IMR-90 (cell line): Measurements from ENCODE around the gene ZNF526. TPM values are rescaled to one million over a fixed set of nuclear protein-coding genes. Genes with fewer than 3 reads are reported as not detected.
A peak's percentile ranks its signal among the peaks of the same experiment; 100 is the strongest.

ENCODE experiments used
- ATAC-seq: fragments of 200-7000 bp; cut with Tn5 transposase; 2 replicates; pipeline ENCODE4 v1.9.1; 2020; ENCODE audit warnings: low read depth, mild to moderate bottlenecking, moderate library complexity
- BruUV-seq: library from RNA; stranded (reverse); fragments of 400-500 nt; replicated peaks from 2 replicates; lab custom pipeline; 2021; lab: Mats Ljungman, UMichigan
- CTCF ChIA-PET: fragments of 300-600 bp; formaldehyde crosslinking; extraction: SDS; loops from one replicate; lab custom pipeline; 2021; ENCODE audit warnings: antibody characterized with exemption; lab: Yijun Ruan, JAX
- POLR2A ChIA-PET: fragments of 300-600 bp; sonication (Branson Sonifier 250); formaldehyde crosslinking; loops from one replicate; lab custom pipeline; 2022; ENCODE audit warnings: antibody characterized with exemption; ENCODE audit not compliant: unreplicated experiment; lab: Charles Lee
- DNase-seq: peaks from one replicate; pipeline ENCODE4 v3.0.0; 2013
- H2AFZ ChIP-seq: replicated peaks from 2 replicates; pipeline ENCODE3; 2013; ENCODE audit warnings: low read length, mild to moderate bottlenecking; ENCODE audit not compliant: poor library complexity
- H2AK5ac ChIP-seq: 2 replicates; pipeline ENCODE4 v1.6.1; 2013; ENCODE audit warnings: low read depth, low read length, inconsistent platforms
- H2AK9ac ChIP-seq: replicated peaks from 2 replicates; pipeline ENCODE3; 2013; ENCODE audit warnings: mild to moderate bottlenecking, low read depth, low read length, moderate library complexity; ENCODE audit not compliant: poor library complexity
- H2BK120ac ChIP-seq: 2 replicates; pipeline ENCODE4 v1.6.1; 2013; ENCODE audit warnings: low read depth, low read length, inconsistent platforms
- H2BK15ac ChIP-seq: 3 replicates; pipeline ENCODE4 v1.6.1; 2013; ENCODE audit warnings: low read depth, low read length, inconsistent platforms
- H2BK20ac ChIP-seq: 2 replicates; pipeline ENCODE4 v1.6.1; 2013; ENCODE audit warnings: low read depth, mild to moderate bottlenecking, inconsistent platforms, low read length, moderate library complexity
- H2BK5ac ChIP-seq: 2 replicates; pipeline ENCODE4 v1.6.1; 2013; ENCODE audit warnings: mild to moderate bottlenecking, low read depth, low read length, inconsistent platforms; ENCODE audit not compliant: poor library complexity, severe bottlenecking
- H3K14ac ChIP-seq: replicated peaks from 2 replicates; pipeline ENCODE4 v1.6.1; 2013; ENCODE audit warnings: low read depth, low read length, inconsistent platforms
- H3K18ac ChIP-seq: 2 replicates; pipeline ENCODE4 v1.6.1; 2013; ENCODE audit warnings: low read depth, low read length, control low read depth
- H3K23ac ChIP-seq: 2 replicates; pipeline ENCODE4 v1.6.1; 2013; ENCODE audit warnings: low read depth, low read length, inconsistent platforms
- H3K27ac ChIP-seq: 2 replicates; pipeline ENCODE4 v1.5.1; 2013; ENCODE audit warnings: mild to moderate bottlenecking, control low read depth, low read length; ENCODE audit not compliant: insufficient read depth
- H3K27me3 ChIP-seq: 2 replicates; pipeline ENCODE4 v1.6.1; 2013; ENCODE audit warnings: low read length; ENCODE audit not compliant: control insufficient read depth, insufficient read depth
- H3K36me3 ChIP-seq: 2 replicates; pipeline ENCODE4 v1.6.1; 2013; ENCODE audit warnings: low read length, mixed read lengths; ENCODE audit not compliant: control insufficient read depth, insufficient read depth
- H3K4ac ChIP-seq: 2 replicates; pipeline ENCODE4 v1.6.1; 2013; ENCODE audit warnings: low read depth, low read length, inconsistent platforms
- H3K4me1 ChIP-seq: 2 replicates; pipeline ENCODE4 v1.6.1; 2013; ENCODE audit warnings: low read length, mixed read lengths; ENCODE audit not compliant: control insufficient read depth, insufficient read depth
- H3K4me2 ChIP-seq: 2 replicates; pipeline ENCODE4 v1.6.1; 2013; ENCODE audit warnings: low read depth, mild to moderate bottlenecking, control low read depth, low read length, moderate library complexity
- H3K4me3 ChIP-seq: 2 replicates; pipeline ENCODE4 v1.5.1; 2013; ENCODE audit warnings: low read depth, mild to moderate bottlenecking, control low read depth, low read length, moderate library complexity; ENCODE audit not compliant: insufficient read depth
- H3K56ac ChIP-seq: 2 replicates; pipeline ENCODE4 v1.6.1; 2013; ENCODE audit warnings: low read length, inconsistent platforms; ENCODE audit not compliant: insufficient read depth; ENCODE audit errors: extremely low read depth
- H3K79me1 ChIP-seq, 2 experiments: 2 replicates each; pipeline ENCODE4 v1.6.1; 2013; ENCODE audit warnings: low read length in 2 of 2, inconsistent platforms in 1 of 2, low read depth in 1 of 2
- H3K9ac ChIP-seq: 2 replicates; pipeline ENCODE4 v1.6.1; 2013; ENCODE audit warnings: low read depth, low read length, control low read depth
- H3K9me1 ChIP-seq: 2 replicates; pipeline ENCODE4 v1.6.1; 2013; ENCODE audit warnings: low read length, inconsistent platforms; ENCODE audit not compliant: insufficient read depth
- H3K9me3 ChIP-seq: 2 replicates; pipeline ENCODE4 v1.6.1; 2013; ENCODE audit warnings: low read length; ENCODE audit not compliant: control insufficient read depth, insufficient read depth
- H4K20me1 ChIP-seq: 2 replicates; pipeline ENCODE4 v1.6.1; 2013; ENCODE audit warnings: low read length, inconsistent platforms; ENCODE audit not compliant: insufficient read depth
- H4K5ac ChIP-seq: 2 replicates; pipeline ENCODE4 v1.6.1; 2013; ENCODE audit warnings: mild to moderate bottlenecking, low read depth, low read length, control low read depth
- H4K8ac ChIP-seq, 2 experiments: 2 replicates each; pipeline ENCODE4 v1.6.1; 2013; ENCODE audit warnings: low read depth in 2 of 2, low read length in 2 of 2, control low read depth in 1 of 2, inconsistent platforms in 1 of 2
- H4K91ac ChIP-seq: 2 replicates; pipeline ENCODE4 v1.6.1; 2013; ENCODE audit warnings: low read depth, low read length, inconsistent platforms; ENCODE audit not compliant: insufficient read depth
- CEBPB ChIP-seq: IDR thresholded peaks from 2 replicates; pipeline ENCODE4 v1.6.1; 2012; ENCODE audit warnings: low read depth, low read length, improper control_type of control experiment
- WGBS, 2 experiments: methylation state at CpG; one replicate each; pipeline versions ENCODE4 v1.1.5 to v1.1.7; 2013; ENCODE audit warnings: missing lambda C conversion rate in 2 of 2; ENCODE audit not compliant: insufficient read length in 1 of 2; ENCODE audit errors: extremely low coverage in 2 of 2; 5-methylcytosine and 5-hydroxymethylcytosine counted together
- dilution Hi-C: fragments of 300-500 bp; cut with HindIII; formaldehyde crosslinking; loops from one replicate; pipeline ENCODE4 v1.14.3; 2018; ENCODE audit warnings: low sequenced_read_pairs; ENCODE audit not compliant: unreplicated experiment
- in situ Hi-C: fragments of 300-500 bp; cut with MboI; formaldehyde crosslinking; loops from 3 replicates; pipeline ENCODE4 v1.14.3; 2019; ENCODE audit warnings: low sequenced_read_pairs, inconsistent platforms, mixed read lengths
- intact Hi-C: fragments of 100-400 bp; cut with micrococcal nuclease; formaldehyde crosslinking; loops from 2 replicates; pipeline ENCODE4 v1.10.0; 2022
- polyA plus RNA-seq, 3 experiments: library from polyadenylated mRNA; depleted of rRNA; stranded (reverse); fragments of >200 nt; gene quantifications; 2 replicates each; pipeline ENCODE4 v1.2.3, GENCODE V29; 2012; ENCODE audit warnings: low replicate concordance in 1 of 3
- total RNA-seq: library from RNA; depleted of rRNA; stranded (reverse); fragments of >200 nt; gene quantifications from 2 replicates; pipeline ENCODE4 v1.2.3, GENCODE V29; 2012

ZNF526 gene
- total and polyA plus RNA-seq, 2 of the 4 experiments (the other 2 are of a cell fraction), result 7.3 to 13.6 TPM

GRCh38 chr19:42191330-42191729 lies 28.8 kb upstream of the ZNF526 start:
- Histone ChIP-seq H3K14ac (peak overlapping the region; percentile 79), H3K27me3 (no peaks in the 10 kb centered on the region), H2BK15ac (peak overlapping the region; percentile 62; the same call in 1 of the 3 replicates), H3K9me1 (peaks cover 13% of the 10 kb centered on the region), H3K36me3 (no peaks in the 10 kb centered on the region), H3K4me1 (peaks cover 2% of the 10 kb centered on the region; the same call in 1 of the 2 replicates), H3K27ac (no peak overlapping the region), H2AK5ac (peak overlapping the region; percentile 74), H3K4me2 (no peak overlapping the region), H4K20me1 (no peaks in the 10 kb centered on the region), H4K8ac (no peak overlapping the region), H2BK120ac (peak overlapping the region; percentile 69; the same call in 1 of the 2 replicates), H4K5ac (no peak overlapping the region), H3K4me3 (no peak overlapping the region), H2AFZ (peak overlapping the region; percentile 63), H3K9ac (no peak overlapping the region), H3K79me1 (no peaks in the 10 kb centered on the region), H4K91ac (peak overlapping the region; percentile 31; the same call in 1 of the 2 replicates), H3K9me3 (peaks cover 2% of the 10 kb centered on the region), H3K4ac (peak overlapping the region; percentile 59), H2AK9ac (peak overlapping the region; percentile 62), H3K18ac (no peak overlapping the region), H2BK5ac (peak overlapping the region; percentile 57), H3K23ac (peak overlapping the region; percentile 27; the same call in 1 of the 2 replicates), H3K56ac (no peak overlapping the region), H2BK20ac (no peak overlapping the region)
- DNase-seq, result no peak
- dilution Hi-C loops (no loop called here), intact Hi-C loops (no loop called here), in situ Hi-C loops (no loop called here)
- WGBS, 2 experiments, result 73% methylated on average over 1 of the region's 1 CpG; no CpG with 5 or more reads in 1 of the 2 experiments
- BruUV-seq, result no TSS peak
- ChIA-PET CTCF (interaction anchor here (1.1 kb wide), 1 partner anchor 82 kb away, joined by 5 read pairs; no protein-coding TSS in a partner anchor), POLR2A (no interaction called here)
- no peak for TF ChIP-seq CEBPB
- no peak for ATAC-seq
